HG03575 (cell line): ENCODE results near the gene CNDP2.
A peak's percentile ranks its signal among the peaks of the same experiment; 100 is the strongest.
"Not testable (repeated sequence)": the region's sequence is repeated elsewhere in the genome, so short reads cannot be mapped to it uniquely, and the experiment has no call there.

Experiments
- ATAC-seq: cut with Tn5 transposase; IDR thresholded peaks from one replicate; pipeline ENCODE4 v1.9.1; 2021; ENCODE audit not compliant: unreplicated experiment, insufficient number of reproducible peaks, low FRiP score; ENCODE audit errors: extremely low read depth

Gene CNDP2

GRCh38 chr18:74550886-74551285 lies 54.7 kb downstream of the CNDP2 start:
- no peak for ATAC-seq

- no peak for ATAC-seq
Measured at GRCh38 chr18:74551452-74551851, 55.3 kb downstream of the CNDP2 start.

DNA sequence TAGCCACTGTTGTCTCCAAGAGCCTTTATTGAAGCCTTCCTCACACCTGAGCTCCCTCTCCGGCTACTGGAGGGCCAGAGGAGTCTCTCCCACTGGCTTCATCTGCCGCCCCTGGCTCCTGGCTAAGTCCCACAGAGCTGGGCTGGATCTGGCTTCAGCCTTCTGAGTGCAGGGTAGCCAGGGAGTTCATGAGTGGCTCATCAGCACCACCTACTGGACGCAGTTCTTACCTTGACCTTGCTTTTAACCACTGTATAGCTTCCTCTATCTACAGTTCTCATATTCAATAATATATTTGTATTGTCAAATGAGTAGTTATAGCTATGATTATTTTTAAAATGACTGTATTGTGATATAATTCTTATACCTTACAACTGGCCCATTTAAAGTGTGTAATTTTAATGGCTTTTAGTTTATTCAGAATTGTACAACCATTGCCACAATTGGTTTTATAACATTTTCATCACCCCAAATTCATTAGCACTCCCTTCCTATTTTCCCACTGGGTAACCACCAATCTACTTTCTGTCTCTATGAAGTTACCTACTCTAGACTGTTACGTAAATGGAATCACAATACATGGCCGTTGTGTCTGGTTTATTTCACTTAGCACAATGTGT lies 55.9 kb downstream of the CNDP2 start:
- ATAC-seq: peak; percentile 81

GRCh38 chr18:74556126-74556525 lies 60.0 kb downstream of the CNDP2 start:
- no peak for ATAC-seq

DNA sequence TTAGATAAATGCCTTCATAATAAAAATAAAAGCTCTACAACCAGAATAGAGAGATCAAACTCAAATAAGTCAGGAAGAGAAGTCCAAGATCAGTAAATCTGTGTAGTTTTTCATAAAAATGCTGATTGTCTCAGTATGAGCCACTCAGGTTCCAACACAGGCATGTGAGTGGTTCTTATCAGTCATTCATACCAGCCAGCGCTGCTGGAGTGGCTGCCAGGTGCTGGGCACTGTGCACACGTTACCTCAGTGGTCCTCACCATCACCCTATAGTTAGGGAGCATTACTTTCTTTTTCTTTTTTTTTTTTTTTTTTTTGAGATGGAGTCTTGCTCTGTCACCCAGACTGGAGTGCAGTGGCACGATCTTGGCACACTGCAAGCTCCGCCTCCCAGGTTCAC lies 61.9 kb downstream of the CNDP2 start:
- ATAC-seq: no peak

- ATAC-seq: no peak
Measured at GRCh38 chr18:74562131-74562730, 66.1 kb downstream of the CNDP2 start.

GRCh38 chr18:74562775-74563174 lies 66.6 kb downstream of the CNDP2 start:
- no peak for ATAC-seq

GRCh38 chr18:74563999-74564398 lies 67.8 kb downstream of the CNDP2 start:
- ATAC-seq: no peak

GRCh38 chr18:74565164-74565563 lies 69.0 kb downstream of the CNDP2 start:
- ATAC-seq: not testable (repeated sequence)

GRCh38 chr18:74565993-74566392 lies 69.8 kb downstream of the CNDP2 start:
- ATAC-seq: not testable (repeated sequence)

GRCh38 chr18:74567822-74568221 lies 71.7 kb downstream of the CNDP2 start:
- ATAC-seq: no peak

- no peak for ATAC-seq
Measured at GRCh38 chr18:74569401-74569800, 73.2 kb downstream of the CNDP2 start.

DNA sequence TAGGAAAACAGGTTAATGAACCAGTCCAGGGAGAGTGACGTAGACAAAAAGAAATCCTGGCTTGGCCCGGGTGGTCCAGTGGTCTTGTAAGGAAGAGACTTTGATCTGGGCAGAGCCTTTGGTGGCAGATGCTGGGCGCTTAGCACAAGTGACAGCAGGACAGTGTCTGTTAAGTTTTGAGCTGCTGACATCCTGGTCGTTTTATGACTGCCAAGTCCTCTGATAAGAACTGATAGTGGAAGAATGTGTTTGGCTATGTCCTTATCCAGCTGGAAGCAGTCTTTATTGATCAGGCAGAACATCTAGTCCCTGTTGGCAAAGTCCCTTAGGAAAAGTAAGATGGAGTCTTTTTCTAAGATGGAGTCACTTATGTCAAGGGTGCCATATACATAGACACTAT lies 74.1 kb downstream of the CNDP2 start:
- ATAC-seq: no peak

- no peak for ATAC-seq
Measured at GRCh38 chr18:74571895-74572680, 75.9 kb downstream of the CNDP2 start.

- ATAC-seq: no peak
Measured at GRCh38 chr18:74573053-74573452, 76.9 kb downstream of the CNDP2 start.
